Measurements from ENCODE around the gene CNOT1. TPM values are rescaled to one million over a fixed set of nuclear protein-coding genes. Genes with fewer than 3 reads are reported as not detected.

The CNOT1 gene
- 97.9 TPM for polyA plus RNA-seq (2013, experiment 1 of 2)
- 97.0 TPM for polyA plus RNA-seq (2013, experiment 2 of 2)

- Histone ChIP-seq H4K8ac (ENCODE audit: low read depth, low read length) (peak within 1 kb of the TSS; percentile 72), H3K79me1 (ENCODE audit: low read depth, low read length) (peaks cover 4% of the 10 kb centered on the region), H4K91ac (ENCODE audit: low read depth, low read length, poor library complexity) (no peak within 1 kb of the TSS), H3K9me3 (replicated peaks in 1 of 2; ENCODE audit: control insufficient read depth in 2 of 2, insufficient read depth in 1 of 2, low read depth in 1 of 2, low read length in 2 of 2) (no peaks in the 10 kb centered on the region), H2BK15ac (ENCODE audit: low read length) (peak within 1 kb of the TSS; percentile 94), H3K4me1 (ENCODE audit: control insufficient read depth in 2 of 2, insufficient read depth in 1 of 2, low read depth in 1 of 2, low read length in 2 of 2) (peaks cover 0 to 8% of the 10 kb centered on the region in 2 donors), H2BK12ac (ENCODE audit: low read length) (no peak within 1 kb of the TSS), H2BK120ac (ENCODE audit: low read depth, low read length) (peak within 1 kb of the TSS; percentile 98), H2BK5ac (ENCODE audit: low read length) (peak within 1 kb of the TSS; percentile 99), H3K4me3 (ENCODE audit: low read length in 2 of 2) (peak within 1 kb of the TSS; percentile 80 to 93), H3K23ac (ENCODE audit: low read depth, low read length, poor library complexity) (peak within 1 kb of the TSS; percentile 99), H3K27me3 (ENCODE audit: control insufficient read depth in 3 of 3, insufficient read depth in 3 of 3, low read depth in 1 of 3, low read length in 3 of 3) (no peaks in the 10 kb centered on the region), H3K36me3 (replicated peaks in 1 of 2; ENCODE audit: control insufficient read depth in 2 of 2, insufficient read depth in 2 of 2, low read length in 2 of 2) (peaks cover 0 to 22% of the 10 kb centered on the region in 2 donors), H3K27ac (replicated peaks; ENCODE audit: low read length) (peak within 1 kb of the TSS; percentile 87), H3K4me2 (ENCODE audit: insufficient read depth, low read length, poor library complexity, severe bottlenecking) (peak within 1 kb of the TSS; percentile 89), H3K4ac (ENCODE audit: low read length) (peak within 1 kb of the TSS; percentile 100), H2AFZ (ENCODE audit: low read length) (peak within 1 kb of the TSS; percentile 85), H3K18ac (ENCODE audit: low read length) (peak within 1 kb of the TSS; percentile 98), H3K9ac (ENCODE audit: low read depth, low read length, poor library complexity) (peak within 1 kb of the TSS; percentile 99), H3K14ac (ENCODE audit: low read length) (peak within 1 kb of the TSS; percentile 84), H2AK5ac (ENCODE audit: low read depth, low read length) (peak within 1 kb of the TSS; percentile 99)
- no CpG with 5 or more reads among the region's 61 CpGs for WGBS, 2 donors (ENCODE audit: extremely low coverage in 2 of 2, insufficient read length in 2 of 2, insufficient replicate concordance in 1 of 2)
- peak; percentile 99 for DNase-seq (ENCODE audit: low spot score)
These were observed at the start of gene CNOT1 for GRCh38 chr16:58629733-58630640. TSS of gene CNOT1 (minus strand) at chr16:58629826. CDS start at chr16:58599337, 30,489 bp downstream.

GRCh38 chr16:58678716-58679115 lies 49.1 kb upstream of the CNOT1 start:
- no peak overlapping the region for H3K4me3 ChIP-seq (ENCODE audit: low read length in 2 of 2)
- no peak overlapping the region for H2BK120ac ChIP-seq (ENCODE audit: low read depth, low read length)
- WGBS, 2 donors (ENCODE audit: extremely low coverage in 2 of 2, insufficient read length in 2 of 2, insufficient replicate concordance in 1 of 2): no CpG with 5 or more reads among the region's 3 CpGs
- no peak for DNase-seq (ENCODE audit: low spot score)
- no peak overlapping the region for H3K18ac ChIP-seq (ENCODE audit: low read length)
- no peaks in the 10 kb centered on the region for H3K9me3 ChIP-seq (replicated peaks in 1 of 2; ENCODE audit: control insufficient read depth in 2 of 2, insufficient read depth in 1 of 2, low read depth in 1 of 2, low read length in 2 of 2)
- H2BK5ac ChIP-seq (ENCODE audit: low read length): no peak overlapping the region
- H2BK15ac ChIP-seq (ENCODE audit: low read length): no peak overlapping the region
- no peak overlapping the region for H2BK12ac ChIP-seq (ENCODE audit: low read length)
- no peak overlapping the region for H2AK5ac ChIP-seq (ENCODE audit: low read depth, low read length)
- H3K14ac ChIP-seq (ENCODE audit: low read length): no peak overlapping the region
- no peak overlapping the region for H3K27ac ChIP-seq (replicated peaks; ENCODE audit: low read length)
- H3K23ac ChIP-seq (ENCODE audit: low read depth, low read length, poor library complexity): peak overlapping the region; percentile 74
- H3K4me1 ChIP-seq (ENCODE audit: control insufficient read depth in 2 of 2, insufficient read depth in 1 of 2, low read depth in 1 of 2, low read length in 2 of 2): peaks cover 1 to 2% of the 10 kb centered on the region in 2 donors
- peaks cover 14 to 39% of the 10 kb centered on the region in 2 donors for H3K36me3 ChIP-seq (replicated peaks in 1 of 2; ENCODE audit: control insufficient read depth in 2 of 2, insufficient read depth in 2 of 2, low read length in 2 of 2)
- H3K4ac ChIP-seq (ENCODE audit: low read length): no peak overlapping the region
- H4K8ac ChIP-seq (ENCODE audit: low read depth, low read length): no peak overlapping the region
- H3K4me2 ChIP-seq (ENCODE audit: insufficient read depth, low read length, poor library complexity, severe bottlenecking): no peak overlapping the region
- no peaks in the 10 kb centered on the region for H3K27me3 ChIP-seq (ENCODE audit: control insufficient read depth in 3 of 3, insufficient read depth in 3 of 3, low read depth in 1 of 3, low read length in 3 of 3)
- no peak overlapping the region for H4K91ac ChIP-seq (ENCODE audit: low read depth, low read length, poor library complexity)
- no peak overlapping the region for H2AFZ ChIP-seq (ENCODE audit: low read length)
- peak overlapping the region; percentile 50 for H3K9ac ChIP-seq (ENCODE audit: low read depth, low read length, poor library complexity)
- peaks cover 2% of the 10 kb centered on the region for H3K79me1 ChIP-seq (ENCODE audit: low read depth, low read length)

GRCh38 chr16:58678269-58678668 lies 48.6 kb upstream of the CNOT1 start:
- no peak overlapping the region for H2AK5ac ChIP-seq (ENCODE audit: low read depth, low read length)
- no peak for DNase-seq (ENCODE audit: low spot score)
- H4K8ac ChIP-seq (ENCODE audit: low read depth, low read length): no peak overlapping the region
- no peak overlapping the region for H3K27ac ChIP-seq (replicated peaks; ENCODE audit: low read length)
- H2BK12ac ChIP-seq (ENCODE audit: low read length): no peak overlapping the region
- H3K18ac ChIP-seq (ENCODE audit: low read length): no peak overlapping the region
- H2BK120ac ChIP-seq (ENCODE audit: low read depth, low read length): no peak overlapping the region
- H3K79me1 ChIP-seq (ENCODE audit: low read depth, low read length): peaks cover 2% of the 10 kb centered on the region
- no peak overlapping the region for H2AFZ ChIP-seq (ENCODE audit: low read length)
- H3K9me3 ChIP-seq (replicated peaks in 1 of 2; ENCODE audit: control insufficient read depth in 2 of 2, insufficient read depth in 1 of 2, low read depth in 1 of 2, low read length in 2 of 2): no peaks in the 10 kb centered on the region
- H4K91ac ChIP-seq (ENCODE audit: low read depth, low read length, poor library complexity): no peak overlapping the region
- H3K4me3 ChIP-seq (ENCODE audit: low read length in 2 of 2): no peak overlapping the region
- no peak overlapping the region for H3K4ac ChIP-seq (ENCODE audit: low read length)
- H3K27me3 ChIP-seq (ENCODE audit: control insufficient read depth in 3 of 3, insufficient read depth in 3 of 3, low read depth in 1 of 3, low read length in 3 of 3): no peaks in the 10 kb centered on the region
- peak overlapping the region; percentile 50 for H3K9ac ChIP-seq (ENCODE audit: low read depth, low read length, poor library complexity)
- H2BK15ac ChIP-seq (ENCODE audit: low read length): no peak overlapping the region
- H3K14ac ChIP-seq (ENCODE audit: low read length): no peak overlapping the region
- H3K4me2 ChIP-seq (ENCODE audit: insufficient read depth, low read length, poor library complexity, severe bottlenecking): no peak overlapping the region
- peaks cover 14 to 39% of the 10 kb centered on the region in 2 donors for H3K36me3 ChIP-seq (replicated peaks in 1 of 2; ENCODE audit: control insufficient read depth in 2 of 2, insufficient read depth in 2 of 2, low read length in 2 of 2)
- peak overlapping the region; percentile 74 for H3K23ac ChIP-seq (ENCODE audit: low read depth, low read length, poor library complexity)
- WGBS, 2 donors (ENCODE audit: extremely low coverage in 2 of 2, insufficient read length in 2 of 2, insufficient replicate concordance in 1 of 2): no CpG with 5 or more reads among the region's 4 CpGs
- H2BK5ac ChIP-seq (ENCODE audit: low read length): no peak overlapping the region
- H3K4me1 ChIP-seq (ENCODE audit: control insufficient read depth in 2 of 2, insufficient read depth in 1 of 2, low read depth in 1 of 2, low read length in 2 of 2): no peaks in the 10 kb centered on the region

- no peaks in the 10 kb centered on the region for H3K27me3 ChIP-seq (ENCODE audit: control insufficient read depth in 3 of 3, insufficient read depth in 3 of 3, low read depth in 1 of 3, low read length in 3 of 3)
- H3K23ac ChIP-seq (ENCODE audit: low read depth, low read length, poor library complexity): no peak overlapping the region
- no peak overlapping the region for H2BK5ac ChIP-seq (ENCODE audit: low read length)
- H2BK120ac ChIP-seq (ENCODE audit: low read depth, low read length): no peak overlapping the region
- H3K36me3 ChIP-seq (replicated peaks in 1 of 2; ENCODE audit: control insufficient read depth in 2 of 2, insufficient read depth in 2 of 2, low read length in 2 of 2): peaks cover 14 to 32% of the 10 kb centered on the region in 2 donors
- H3K9ac ChIP-seq (ENCODE audit: low read depth, low read length, poor library complexity): peak overlapping the region; percentile 39
- H2BK12ac ChIP-seq (ENCODE audit: low read length): no peak overlapping the region
- H4K8ac ChIP-seq (ENCODE audit: low read depth, low read length): no peak overlapping the region
- no peaks in the 10 kb centered on the region for H3K4me1 ChIP-seq (ENCODE audit: control insufficient read depth in 2 of 2, insufficient read depth in 1 of 2, low read depth in 1 of 2, low read length in 2 of 2)
- no peak overlapping the region for H2BK15ac ChIP-seq (ENCODE audit: low read length)
- H3K4me3 ChIP-seq (ENCODE audit: low read length in 2 of 2): no peak overlapping the region
- no CpG with 5 or more reads among the region's 18 CpGs for WGBS, 2 donors (ENCODE audit: extremely low coverage in 2 of 2, insufficient read length in 2 of 2, insufficient replicate concordance in 1 of 2)
- H3K79me1 ChIP-seq (ENCODE audit: low read depth, low read length): no peaks in the 10 kb centered on the region
- no peak overlapping the region for H3K18ac ChIP-seq (ENCODE audit: low read length)
- H3K4ac ChIP-seq (ENCODE audit: low read length): no peak overlapping the region
- H2AFZ ChIP-seq (ENCODE audit: low read length): no peak overlapping the region
- no peak overlapping the region for H3K4me2 ChIP-seq (ENCODE audit: insufficient read depth, low read length, poor library complexity, severe bottlenecking)
- H3K27ac ChIP-seq (replicated peaks; ENCODE audit: low read length): no peak overlapping the region
- H2AK5ac ChIP-seq (ENCODE audit: low read depth, low read length): no peak overlapping the region
- no peak overlapping the region for H4K91ac ChIP-seq (ENCODE audit: low read depth, low read length, poor library complexity)
- no peak overlapping the region for H3K14ac ChIP-seq (ENCODE audit: low read length)
- no peaks in the 10 kb centered on the region for H3K9me3 ChIP-seq (replicated peaks in 1 of 2; ENCODE audit: control insufficient read depth in 2 of 2, insufficient read depth in 1 of 2, low read depth in 1 of 2, low read length in 2 of 2)
- DNase-seq (ENCODE audit: low spot score): no peak
These were observed 41.4 kb upstream of the CNOT1 start for GRCh38 chr16:58670946-58671583.
